ENCODE data around the gene NFIB. TPM values are rescaled to one million over a fixed set of nuclear protein-coding genes. Genes with fewer than 3 reads are reported as not detected.

NFIB gene
- total RNA-seq, 2 experiments from 2014 or later, result not detected

- H3K4me1 Mint-ChIP-seq (ENCODE audit: low read depth), result no peaks in the 10 kb centered on the region
- no peaks in the 10 kb centered on the region for H3K27me3 Mint-ChIP-seq (ENCODE audit: low read depth)
- intact Hi-C loops (cut with micrococcal nuclease), result no loop called here
Observed at GRCh38 chr9:14238518-14238917, 75.4 kb downstream of the NFIB start.

GRCh38 chr9:14238079-14238478 lies 75.9 kb downstream of the NFIB start:
- DNase-seq, result no peak
- Mint-ChIP-seq H3K4me1 (ENCODE audit: low read depth) (no peaks in the 10 kb centered on the region), H3K9me3 (no peaks in the 10 kb centered on the region), H3K36me3 (ENCODE audit: low read depth) (no peaks in the 10 kb centered on the region), H3K27ac (no peak overlapping the region), H3K4me3 (no peak overlapping the region), H3K27me3 (ENCODE audit: low read depth) (no peaks in the 10 kb centered on the region)
- CTCF ChIA-PET, result no interaction called here
- intact Hi-C loops (cut with micrococcal nuclease), result no loop called here

More at GRCh38 chr9:14238518-14238917, 75.4 kb downstream of the NFIB start:
- Mint-ChIP-seq H3K4me3 (no peak overlapping the region), H3K36me3 (ENCODE audit: low read depth) (no peaks in the 10 kb centered on the region), H3K27ac (no peak overlapping the region), H3K9me3 (no peaks in the 10 kb centered on the region)
- DNase-seq, result no peak
- CTCF ChIA-PET, result no interaction called here

- no peaks in the 10 kb centered on the region for H3K9me3 Mint-ChIP-seq
- no peaks in the 10 kb centered on the region for H3K36me3 Mint-ChIP-seq (ENCODE audit: low read depth)
- H3K4me3 Mint-ChIP-seq, result no peak overlapping the region
- intact Hi-C loops (cut with micrococcal nuclease), result no loop called here
- no peak overlapping the region for H3K27ac Mint-ChIP-seq
- no peaks in the 10 kb centered on the region for H3K4me1 Mint-ChIP-seq (ENCODE audit: low read depth)
- CTCF ChIA-PET, result no interaction called here
- H3K27me3 Mint-ChIP-seq (ENCODE audit: low read depth), result no peaks in the 10 kb centered on the region
- DNase-seq, result no peak
Observed at GRCh38 chr9:14236591-14236990, 77.3 kb downstream of the NFIB start.

- Mint-ChIP-seq H3K27me3 (ENCODE audit: low read depth) (no peaks in the 10 kb centered on the region), H3K36me3 (ENCODE audit: low read depth) (no peaks in the 10 kb centered on the region), H3K27ac (no peak overlapping the region), H3K4me3 (no peak overlapping the region), H3K4me1 (ENCODE audit: low read depth) (no peaks in the 10 kb centered on the region), H3K9me3 (no peaks in the 10 kb centered on the region)
- CTCF ChIA-PET, result no interaction called here
- no peak for DNase-seq
- intact Hi-C loops (cut with micrococcal nuclease), result no loop called here
Observed at GRCh38 chr9:14232111-14232510, 81.8 kb downstream of the NFIB start.

GRCh38 chr9:14231196-14231990 lies 82.5 kb downstream of the NFIB start:
- intact Hi-C loops (cut with micrococcal nuclease), result no loop called here
- H3K9me3 Mint-ChIP-seq, result no peaks in the 10 kb centered on the region
- H3K36me3 Mint-ChIP-seq (ENCODE audit: low read depth), result no peaks in the 10 kb centered on the region
- no peak for DNase-seq
- H3K4me3 Mint-ChIP-seq, result no peak overlapping the region
- no peaks in the 10 kb centered on the region for H3K4me1 Mint-ChIP-seq (ENCODE audit: low read depth)
- CTCF ChIA-PET, result no interaction called here
- H3K27me3 Mint-ChIP-seq (ENCODE audit: low read depth), result no peaks in the 10 kb centered on the region
- no peak overlapping the region for H3K27ac Mint-ChIP-seq

- H3K27ac Mint-ChIP-seq, result no peak overlapping the region
- intact Hi-C loops (cut with micrococcal nuclease), result no loop called here
- no peaks in the 10 kb centered on the region for H3K9me3 Mint-ChIP-seq
- no peaks in the 10 kb centered on the region for H3K4me1 Mint-ChIP-seq (ENCODE audit: low read depth)
- H3K4me3 Mint-ChIP-seq, result no peak overlapping the region
- CTCF ChIA-PET, result interaction anchor here (1.1 kb wide), 1 partner anchor 125 kb away, joined by 3 read pairs; no protein-coding TSS in a partner anchor
- no peak for DNase-seq
- H3K36me3 Mint-ChIP-seq (ENCODE audit: low read depth), result no peaks in the 10 kb centered on the region
- H3K27me3 Mint-ChIP-seq (ENCODE audit: low read depth), result no peaks in the 10 kb centered on the region
Observed at GRCh38 chr9:14228602-14229001, 85.3 kb downstream of the NFIB start.

- H3K27ac Mint-ChIP-seq, result no peak overlapping the region
- H3K27me3 Mint-ChIP-seq (ENCODE audit: low read depth), result no peaks in the 10 kb centered on the region
- H3K4me1 Mint-ChIP-seq (ENCODE audit: low read depth), result no peaks in the 10 kb centered on the region
- H3K9me3 Mint-ChIP-seq, result peaks cover under 1% of the 10 kb centered on the region
- no peak overlapping the region for H3K4me3 Mint-ChIP-seq
- intact Hi-C loops (cut with micrococcal nuclease), result no loop called here
- CTCF ChIA-PET, result no interaction called here
- DNase-seq, result no peak
- no peaks in the 10 kb centered on the region for H3K36me3 Mint-ChIP-seq (ENCODE audit: low read depth)
Observed at GRCh38 chr9:14226855-14227532, 86.9 kb downstream of the NFIB start.

GRCh38 chr9:14223081-14223480 lies 90.9 kb downstream of the NFIB start:
- no peak for DNase-seq
- Mint-ChIP-seq H3K4me3 (no peak overlapping the region), H3K4me1 (ENCODE audit: low read depth) (no peaks in the 10 kb centered on the region), H3K9me3 (peaks cover 2% of the 10 kb centered on the region), H3K27ac (no peak overlapping the region), H3K27me3 (ENCODE audit: low read depth) (peaks cover 3% of the 10 kb centered on the region), H3K36me3 (ENCODE audit: low read depth) (no peaks in the 10 kb centered on the region)
- intact Hi-C loops (cut with micrococcal nuclease), result no loop called here
- CTCF ChIA-PET, result no interaction called here

- H3K27ac Mint-ChIP-seq, result no peak overlapping the region
- H3K4me1 Mint-ChIP-seq (ENCODE audit: low read depth), result no peaks in the 10 kb centered on the region
- H3K36me3 Mint-ChIP-seq (ENCODE audit: low read depth), result no peaks in the 10 kb centered on the region
- peaks cover 7% of the 10 kb centered on the region for H3K27me3 Mint-ChIP-seq (ENCODE audit: low read depth)
- no peak overlapping the region for H3K4me3 Mint-ChIP-seq
- CTCF ChIA-PET, result no interaction called here
- no peak for DNase-seq
- H3K9me3 Mint-ChIP-seq, result peaks cover 2% of the 10 kb centered on the region
- intact Hi-C loops (cut with micrococcal nuclease), result no loop called here
Observed at GRCh38 chr9:14222149-14222835, 91.6 kb downstream of the NFIB start.

- H3K36me3 Mint-ChIP-seq (ENCODE audit: low read depth), result no peaks in the 10 kb centered on the region
- H3K27me3 Mint-ChIP-seq (ENCODE audit: low read depth), result peaks cover 7% of the 10 kb centered on the region
- H3K27ac Mint-ChIP-seq, result no peak overlapping the region
- no peak for DNase-seq
- H3K4me1 Mint-ChIP-seq (ENCODE audit: low read depth), result no peaks in the 10 kb centered on the region
- peaks cover 2% of the 10 kb centered on the region for H3K9me3 Mint-ChIP-seq
- H3K4me3 Mint-ChIP-seq, result no peak overlapping the region
- intact Hi-C loops (cut with micrococcal nuclease), result no loop called here
- CTCF ChIA-PET, result no interaction called here
Observed at GRCh38 chr9:14221558-14221957, 92.4 kb downstream of the NFIB start.

GRCh38 chr9:14221119-14221518 lies 92.8 kb downstream of the NFIB start:
- peaks cover 2% of the 10 kb centered on the region for H3K9me3 Mint-ChIP-seq
- H3K36me3 Mint-ChIP-seq (ENCODE audit: low read depth), result no peaks in the 10 kb centered on the region
- H3K27me3 Mint-ChIP-seq (ENCODE audit: low read depth), result peaks cover 7% of the 10 kb centered on the region
- no peak overlapping the region for H3K27ac Mint-ChIP-seq
- intact Hi-C loops (cut with micrococcal nuclease), result no loop called here
- no peaks in the 10 kb centered on the region for H3K4me1 Mint-ChIP-seq (ENCODE audit: low read depth)
- no peak overlapping the region for H3K4me3 Mint-ChIP-seq
- no peak for DNase-seq
- CTCF ChIA-PET, result no interaction called here

GRCh38 chr9:14220256-14220655 lies 93.7 kb downstream of the NFIB start:
- Mint-ChIP-seq H3K27ac (no peak overlapping the region), H3K4me3 (no peak overlapping the region), H3K36me3 (ENCODE audit: low read depth) (no peaks in the 10 kb centered on the region), H3K4me1 (ENCODE audit: low read depth) (no peaks in the 10 kb centered on the region), H3K27me3 (ENCODE audit: low read depth) (peaks cover 7% of the 10 kb centered on the region), H3K9me3 (peaks cover 2% of the 10 kb centered on the region)
- no peak for DNase-seq
- CTCF ChIA-PET, result no interaction called here
- intact Hi-C loops (cut with micrococcal nuclease), result no loop called here

GRCh38 chr9:14219850-14220249 lies 94.1 kb downstream of the NFIB start:
- CTCF ChIA-PET, result no interaction called here

More at GRCh38 chr9:14219850-14220249, 94.1 kb downstream of the NFIB start:
- H3K27me3 Mint-ChIP-seq (ENCODE audit: low read depth), result peaks cover 7% of the 10 kb centered on the region
- no peaks in the 10 kb centered on the region for H3K4me1 Mint-ChIP-seq (ENCODE audit: low read depth)
- no peak overlapping the region for H3K27ac Mint-ChIP-seq
- peaks cover 2% of the 10 kb centered on the region for H3K9me3 Mint-ChIP-seq
- intact Hi-C loops (cut with micrococcal nuclease), result no loop called here
- no peak for DNase-seq
- no peak overlapping the region for H3K4me3 Mint-ChIP-seq
- no peaks in the 10 kb centered on the region for H3K36me3 Mint-ChIP-seq (ENCODE audit: low read depth)

Data from activated naive CD4-positive, alpha-beta T cell treated with anti-CD3 and anti-CD28 coated beads for 36 hours (primary cell).